Muscle layer of duodenum (tissue), 2 donors: ENCODE results near the gene TMEM59.
A peak's percentile ranks its signal among the peaks of the same experiment; 100 is the strongest.

Experiments used
- H3K27ac ChIP-seq: one replicate; pipeline ENCODE4 v1.7.0; 2013; ENCODE audit warnings: mild to moderate bottlenecking, low read length
- H3K27me3 ChIP-seq: one replicate; pipeline ENCODE4 v1.7.0; 2013; ENCODE audit warnings: low read depth, mild to moderate bottlenecking, control low read depth, low read length
- H3K36me3 ChIP-seq, 2 donors: one replicate each; pipeline ENCODE4 v1.7.0; 2013; ENCODE audit warnings: low read length in 2 of 2, control low read depth in 1 of 2, mild to moderate bottlenecking in 1 of 2; ENCODE audit not compliant: insufficient read depth in 2 of 2, control insufficient read depth in 1 of 2
- H3K4me1 ChIP-seq, 2 donors: one replicate each; pipeline ENCODE4 v1.7.0; 2013; ENCODE audit warnings: low read length in 2 of 2, mild to moderate bottlenecking in 2 of 2, control low read depth in 1 of 2, moderate library complexity in 1 of 2; ENCODE audit not compliant: insufficient read depth in 2 of 2, control insufficient read depth in 1 of 2
- H3K4me3 ChIP-seq, 2 donors: one replicate each; pipeline ENCODE4 v1.7.0; 2013; ENCODE audit warnings: low read length in 2 of 2, low read depth in 1 of 2, mild to moderate bottlenecking in 1 of 2
- H3K9me3 ChIP-seq, 2 donors: one replicate each; pipeline ENCODE4 v1.7.0; 2013; ENCODE audit warnings: low read length in 2 of 2, control low read depth in 1 of 2, mild to moderate bottlenecking in 1 of 2; ENCODE audit not compliant: control insufficient read depth in 1 of 2
- donor health status: healthy.

TMEM59 gene

GRCh38 chr1:54086754-54087153, 33.8 kb upstream of the TMEM59 start:
- no peaks in the 10 kb centered on the region for H3K27me3 ChIP-seq
- H3K36me3 ChIP-seq, result peaks cover 0 to 4% of the 10 kb centered on the region in 2 donors
- H3K9me3 ChIP-seq, result no peaks in the 10 kb centered on the region
- H3K4me1 ChIP-seq, result no peaks in the 10 kb centered on the region
- no peak overlapping the region for H3K27ac ChIP-seq
- no peak overlapping the region for H3K4me3 ChIP-seq

DNA sequence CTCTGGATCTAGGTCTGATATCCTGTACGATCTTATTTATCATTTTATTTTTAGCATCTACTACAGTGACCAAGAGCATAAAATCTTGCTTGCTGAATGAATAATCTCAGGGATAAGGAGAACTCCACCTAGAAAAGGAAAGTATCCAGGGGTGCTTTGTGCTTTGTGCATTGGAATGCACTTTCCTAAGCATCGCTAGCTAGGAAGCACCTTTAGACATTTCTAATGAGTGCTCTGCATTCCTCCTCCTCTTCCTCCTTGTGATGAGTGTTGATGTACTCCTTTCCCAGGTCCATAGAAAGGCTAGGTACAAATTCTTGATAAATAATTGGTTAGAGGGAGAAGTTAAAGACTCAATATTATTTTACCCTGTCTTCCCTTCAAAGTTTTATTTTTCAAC, 31.8 kb upstream of the TMEM59 start:
- Histone ChIP-seq H3K9me3 (no peaks in the 10 kb centered on the region), H3K4me1 (no peaks in the 10 kb centered on the region), H3K27ac (no peak overlapping the region), H3K4me3 (no peak overlapping the region), H3K27me3 (no peaks in the 10 kb centered on the region), H3K36me3 (peaks cover 0 to 2% of the 10 kb centered on the region in 2 donors)

- Histone ChIP-seq H3K27me3 (no peaks in the 10 kb centered on the region), H3K27ac (no peak overlapping the region), H3K4me3 (no peak overlapping the region), H3K9me3 (no peaks in the 10 kb centered on the region), H3K36me3 (no peaks in the 10 kb centered on the region), H3K4me1 (no peaks in the 10 kb centered on the region)
These were observed 28.6 kb upstream of the TMEM59 start for GRCh38 chr1:54081306-54082270.

DNA sequence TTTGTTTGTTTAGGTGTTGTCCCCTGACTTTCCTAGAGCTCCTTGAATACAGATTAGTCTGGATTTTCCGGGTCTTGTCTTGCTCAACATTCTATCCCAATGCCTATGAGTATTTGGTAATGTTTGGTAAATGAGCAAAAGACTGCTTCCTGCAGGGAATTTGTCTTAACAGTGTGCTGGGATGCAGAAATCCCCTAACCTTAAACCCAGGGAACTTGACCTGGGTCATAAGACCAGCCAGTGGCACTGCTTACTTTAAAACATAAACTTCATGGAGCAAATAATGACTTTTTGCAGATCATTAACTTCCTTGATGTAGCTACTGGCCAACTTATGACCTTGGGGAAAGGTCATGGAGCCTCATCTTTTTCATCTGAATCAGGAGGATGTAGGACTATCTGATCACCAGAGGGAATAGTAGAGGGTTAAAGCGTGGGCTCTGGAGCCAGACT, 27.6 kb upstream of the TMEM59 start:
- H3K27ac ChIP-seq, result no peak overlapping the region
- no peaks in the 10 kb centered on the region for H3K27me3 ChIP-seq
- no peak overlapping the region for H3K4me3 ChIP-seq
- H3K9me3 ChIP-seq, result no peaks in the 10 kb centered on the region
- no peaks in the 10 kb centered on the region for H3K4me1 ChIP-seq
- no peaks in the 10 kb centered on the region for H3K36me3 ChIP-seq

DNA sequence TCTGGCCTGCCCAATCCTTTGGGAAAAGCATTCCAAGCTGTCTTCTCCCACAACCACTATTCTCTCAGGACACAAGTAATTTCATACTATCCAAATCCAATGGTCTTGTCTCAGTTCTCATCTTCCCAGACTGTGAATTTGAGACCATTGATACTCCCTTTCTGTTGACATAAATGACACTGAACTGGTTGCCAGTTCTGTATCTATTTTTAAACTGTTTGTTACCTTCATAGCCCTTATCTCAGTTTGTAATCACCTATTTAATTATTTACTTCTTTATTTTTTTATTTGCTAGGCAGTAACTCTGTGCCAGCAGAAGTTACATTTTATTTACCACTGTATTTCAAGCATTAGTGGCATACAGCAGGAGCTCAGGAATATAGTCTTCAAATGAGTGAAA, 24.4 kb upstream of the TMEM59 start:
- Histone ChIP-seq H3K27ac (no peak overlapping the region), H3K9me3 (no peaks in the 10 kb centered on the region), H3K4me3 (no peak overlapping the region), H3K4me1 (no peaks in the 10 kb centered on the region), H3K36me3 (peaks cover 0 to 7% of the 10 kb centered on the region in 2 donors), H3K27me3 (no peaks in the 10 kb centered on the region)

DNA sequence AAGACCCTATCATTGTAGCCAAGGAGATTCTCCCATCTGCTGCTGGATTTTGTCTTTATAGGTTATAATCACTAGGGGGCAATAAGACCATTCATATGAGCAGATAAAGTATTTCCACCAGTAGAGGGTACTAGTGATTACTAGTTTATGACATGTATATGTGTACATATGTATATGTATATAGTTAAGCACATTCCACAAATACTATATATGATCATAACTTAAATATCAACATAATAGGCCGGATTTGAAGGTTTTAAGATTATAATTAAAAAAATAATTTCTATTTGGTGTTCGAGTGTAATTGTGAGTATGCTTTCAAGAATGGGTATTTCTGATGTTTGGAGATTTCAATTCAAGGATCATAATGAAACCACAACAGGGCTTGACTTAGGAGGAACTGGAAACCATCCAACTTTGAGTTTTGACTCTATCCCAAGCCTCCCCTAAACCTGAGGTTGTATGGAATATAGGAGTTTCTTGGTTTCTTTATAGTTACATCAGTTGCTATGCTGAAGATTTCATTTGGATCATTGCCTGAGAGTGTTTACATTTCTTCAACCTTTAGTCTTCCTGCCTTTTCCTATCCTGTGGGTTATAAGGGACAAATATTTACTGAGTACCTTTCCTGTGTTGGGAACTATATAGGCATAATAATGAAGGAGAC, 17.3 kb upstream of the TMEM59 start:
- no peaks in the 10 kb centered on the region for H3K9me3 ChIP-seq
- H3K4me3 ChIP-seq, result no peak overlapping the region
- H3K4me1 ChIP-seq, result no peaks in the 10 kb centered on the region
- H3K36me3 ChIP-seq, result peaks cover 0 to 7% of the 10 kb centered on the region in 2 donors
- H3K27ac ChIP-seq, result no peak overlapping the region
- no peaks in the 10 kb centered on the region for H3K27me3 ChIP-seq

- H3K4me1 ChIP-seq, result no peaks in the 10 kb centered on the region
- H3K27me3 ChIP-seq, result no peaks in the 10 kb centered on the region
- H3K9me3 ChIP-seq, result no peaks in the 10 kb centered on the region
- H3K27ac ChIP-seq, result no peak overlapping the region
- no peak overlapping the region for H3K4me3 ChIP-seq
- H3K36me3 ChIP-seq, result peaks cover 0 to 7% of the 10 kb centered on the region in 2 donors
These were observed 16.8 kb upstream of the TMEM59 start for GRCh38 chr1:54069791-54070170.

GRCh38 chr1:54064299-54064698, 11.3 kb upstream of the TMEM59 start:
- no peak overlapping the region for H3K27ac ChIP-seq
- H3K9me3 ChIP-seq, result no peaks in the 10 kb centered on the region
- H3K4me3 ChIP-seq, result no peak overlapping the region
- no peaks in the 10 kb centered on the region for H3K4me1 ChIP-seq
- no peaks in the 10 kb centered on the region for H3K27me3 ChIP-seq
- H3K36me3 ChIP-seq, result no peaks in the 10 kb centered on the region

DNA sequence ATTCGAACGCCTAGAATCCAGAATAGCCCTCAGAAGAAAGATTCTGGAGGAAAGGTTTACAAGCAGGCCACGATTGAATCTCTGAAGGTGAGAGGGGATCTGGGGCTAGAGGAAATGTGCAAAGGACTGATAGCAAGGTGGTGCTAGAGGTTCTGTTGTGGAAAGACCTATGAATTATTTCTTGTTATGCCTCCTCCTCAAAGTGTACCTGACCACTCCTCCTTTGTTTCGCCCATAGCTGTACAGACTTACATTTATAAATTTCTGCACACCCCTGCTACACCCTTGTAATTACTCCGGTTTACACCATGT, 1.4 kb upstream of the TMEM59 start:
- Histone ChIP-seq H3K27ac (no peak overlapping the region), H3K4me3 (peak overlapping the region; percentile 98 to 100)

GRCh38 chr1:54053745-54054437, 887 bp upstream of the TMEM59 start:
- peaks cover 9 to 41% of the 10 kb centered on the region in 2 donors for H3K4me1 ChIP-seq
- no peaks in the 10 kb centered on the region for H3K27me3 ChIP-seq
- H3K4me3 ChIP-seq, result peak overlapping the region; percentile 98 to 100
- peaks cover 0 to 10% of the 10 kb centered on the region in 2 donors for H3K36me3 ChIP-seq
- peak overlapping the region; percentile 99 for H3K27ac ChIP-seq
- no peaks in the 10 kb centered on the region for H3K9me3 ChIP-seq

More for the DNA sequence above, 1.4 kb upstream of the TMEM59 start:
- H3K9me3 ChIP-seq, result no peaks in the 10 kb centered on the region
- peaks cover 0 to 10% of the 10 kb centered on the region in 2 donors for H3K36me3 ChIP-seq
- peaks cover 9 to 36% of the 10 kb centered on the region in 2 donors for H3K4me1 ChIP-seq
- no peaks in the 10 kb centered on the region for H3K27me3 ChIP-seq

- H3K4me1 ChIP-seq, result peaks cover 9 to 56% of the 10 kb centered on the region in 2 donors
- H3K36me3 ChIP-seq, result peaks cover 0 to 10% of the 10 kb centered on the region in 2 donors
- peak overlapping the region; percentile 99 for H3K27ac ChIP-seq
- H3K27me3 ChIP-seq, result no peaks in the 10 kb centered on the region
- H3K4me3 ChIP-seq, result peak overlapping the region; percentile 98 to 100
- H3K9me3 ChIP-seq, result no peaks in the 10 kb centered on the region
These were observed 522 bp downstream of the TMEM59 start for GRCh38 chr1:54052431-54052933.
